Astrocyte (in vitro differentiated cells and primary cell): ENCODE data around the gene EFL1.
"Not testable (repeated sequence)": the region's sequence is repeated elsewhere in the genome, so short reads cannot be mapped to it uniquely, and the experiment has no call there.

Experiments used
- EZH2 ChIP-seq: IDR thresholded peaks from 2 replicates; pipeline ENCODE4 v1.6.1; 2012; ENCODE audit warnings: mild to moderate bottlenecking, low read length, inconsistent platforms; ENCODE audit not compliant: insufficient read depth
- TF ChIP-seq, protein P1 (sequence below): IDR thresholded peaks from 2 replicates; pipeline ENCODE4 v1.5.1; 2011; ENCODE audit warnings: low read depth, mild to moderate bottlenecking, inconsistent platforms, low read length, moderate library complexity; ENCODE audit not compliant: insufficient read depth

DNA sequence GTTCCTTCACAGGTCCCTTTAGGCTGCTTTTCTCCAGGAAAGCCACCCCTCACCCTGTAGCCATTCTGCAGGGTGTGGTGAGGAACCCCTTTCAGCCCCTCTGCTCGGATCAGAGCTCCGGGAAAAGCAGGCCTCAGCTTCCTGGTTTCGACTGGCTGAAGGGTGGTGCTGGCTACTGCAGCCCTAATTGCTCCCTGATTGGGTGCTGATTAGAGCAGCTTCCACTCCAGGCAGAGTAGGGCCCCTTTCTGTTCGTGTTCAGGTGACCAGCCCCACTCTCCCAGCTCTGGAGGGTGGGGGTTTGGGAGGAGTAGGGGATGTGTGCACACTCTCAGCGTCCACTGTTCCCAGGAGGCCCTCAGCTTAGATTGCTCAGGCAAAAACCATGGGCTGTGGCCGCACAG, 37.0 kb upstream of the EFL1 start:
- TF ChIP-seq, protein P1, sequence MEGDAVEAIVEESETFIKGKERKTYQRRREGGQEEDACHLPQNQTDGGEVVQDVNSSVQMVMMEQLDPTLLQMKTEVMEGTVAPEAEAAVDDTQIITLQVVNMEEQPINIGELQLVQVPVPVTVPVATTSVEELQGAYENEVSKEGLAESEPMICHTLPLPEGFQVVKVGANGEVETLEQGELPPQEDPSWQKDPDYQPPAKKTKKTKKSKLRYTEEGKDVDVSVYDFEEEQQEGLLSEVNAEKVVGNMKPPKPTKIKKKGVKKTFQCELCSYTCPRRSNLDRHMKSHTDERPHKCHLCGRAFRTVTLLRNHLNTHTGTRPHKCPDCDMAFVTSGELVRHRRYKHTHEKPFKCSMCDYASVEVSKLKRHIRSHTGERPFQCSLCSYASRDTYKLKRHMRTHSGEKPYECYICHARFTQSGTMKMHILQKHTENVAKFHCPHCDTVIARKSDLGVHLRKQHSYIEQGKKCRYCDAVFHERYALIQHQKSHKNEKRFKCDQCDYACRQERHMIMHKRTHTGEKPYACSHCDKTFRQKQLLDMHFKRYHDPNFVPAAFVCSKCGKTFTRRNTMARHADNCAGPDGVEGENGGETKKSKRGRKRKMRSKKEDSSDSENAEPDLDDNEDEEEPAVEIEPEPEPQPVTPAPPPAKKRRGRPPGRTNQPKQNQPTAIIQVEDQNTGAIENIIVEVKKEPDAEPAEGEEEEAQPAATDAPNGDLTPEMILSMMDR, result not testable (repeated sequence)
- not testable (repeated sequence) for TF ChIP-seq EZH2
